ENCODE measurements around the gene CHSY1.
A peak's percentile ranks its signal among the peaks of the same experiment; 100 is the strongest.

CHSY1 gene, protein sequence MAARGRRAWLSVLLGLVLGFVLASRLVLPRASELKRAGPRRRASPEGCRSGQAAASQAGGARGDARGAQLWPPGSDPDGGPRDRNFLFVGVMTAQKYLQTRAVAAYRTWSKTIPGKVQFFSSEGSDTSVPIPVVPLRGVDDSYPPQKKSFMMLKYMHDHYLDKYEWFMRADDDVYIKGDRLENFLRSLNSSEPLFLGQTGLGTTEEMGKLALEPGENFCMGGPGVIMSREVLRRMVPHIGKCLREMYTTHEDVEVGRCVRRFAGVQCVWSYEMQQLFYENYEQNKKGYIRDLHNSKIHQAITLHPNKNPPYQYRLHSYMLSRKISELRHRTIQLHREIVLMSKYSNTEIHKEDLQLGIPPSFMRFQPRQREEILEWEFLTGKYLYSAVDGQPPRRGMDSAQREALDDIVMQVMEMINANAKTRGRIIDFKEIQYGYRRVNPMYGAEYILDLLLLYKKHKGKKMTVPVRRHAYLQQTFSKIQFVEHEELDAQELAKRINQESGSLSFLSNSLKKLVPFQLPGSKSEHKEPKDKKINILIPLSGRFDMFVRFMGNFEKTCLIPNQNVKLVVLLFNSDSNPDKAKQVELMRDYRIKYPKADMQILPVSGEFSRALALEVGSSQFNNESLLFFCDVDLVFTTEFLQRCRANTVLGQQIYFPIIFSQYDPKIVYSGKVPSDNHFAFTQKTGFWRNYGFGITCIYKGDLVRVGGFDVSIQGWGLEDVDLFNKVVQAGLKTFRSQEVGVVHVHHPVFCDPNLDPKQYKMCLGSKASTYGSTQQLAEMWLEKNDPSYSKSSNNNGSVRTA

GRCh38 chr15:101251830-101252820, at the start of gene CHSY1:
Gene CHSY1 (minus strand): TSS chr15:101252048. CDS start chr15:101251456, 592 bp downstream.
- Histone ChIP-seq H3K4me3 (peak within 1 kb of the TSS; percentile 96), H3K27ac (peak within 1 kb of the TSS; percentile 73 to 99)
- DNase-seq (ENCODE audit: low spot score), result peak; percentile 95
- TF ChIP-seq, protein P1, sequence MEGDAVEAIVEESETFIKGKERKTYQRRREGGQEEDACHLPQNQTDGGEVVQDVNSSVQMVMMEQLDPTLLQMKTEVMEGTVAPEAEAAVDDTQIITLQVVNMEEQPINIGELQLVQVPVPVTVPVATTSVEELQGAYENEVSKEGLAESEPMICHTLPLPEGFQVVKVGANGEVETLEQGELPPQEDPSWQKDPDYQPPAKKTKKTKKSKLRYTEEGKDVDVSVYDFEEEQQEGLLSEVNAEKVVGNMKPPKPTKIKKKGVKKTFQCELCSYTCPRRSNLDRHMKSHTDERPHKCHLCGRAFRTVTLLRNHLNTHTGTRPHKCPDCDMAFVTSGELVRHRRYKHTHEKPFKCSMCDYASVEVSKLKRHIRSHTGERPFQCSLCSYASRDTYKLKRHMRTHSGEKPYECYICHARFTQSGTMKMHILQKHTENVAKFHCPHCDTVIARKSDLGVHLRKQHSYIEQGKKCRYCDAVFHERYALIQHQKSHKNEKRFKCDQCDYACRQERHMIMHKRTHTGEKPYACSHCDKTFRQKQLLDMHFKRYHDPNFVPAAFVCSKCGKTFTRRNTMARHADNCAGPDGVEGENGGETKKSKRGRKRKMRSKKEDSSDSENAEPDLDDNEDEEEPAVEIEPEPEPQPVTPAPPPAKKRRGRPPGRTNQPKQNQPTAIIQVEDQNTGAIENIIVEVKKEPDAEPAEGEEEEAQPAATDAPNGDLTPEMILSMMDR (IDR thresholded peaks at IDR 0.05), result no peak

- no peak for DNase-seq (ENCODE audit: low spot score)
- TF ChIP-seq, protein P1 (IDR thresholded peaks at IDR 0.05), result no peak
Measured at GRCh38 chr15:101296418-101297405, 44.9 kb upstream of the CHSY1 start.

DNA sequence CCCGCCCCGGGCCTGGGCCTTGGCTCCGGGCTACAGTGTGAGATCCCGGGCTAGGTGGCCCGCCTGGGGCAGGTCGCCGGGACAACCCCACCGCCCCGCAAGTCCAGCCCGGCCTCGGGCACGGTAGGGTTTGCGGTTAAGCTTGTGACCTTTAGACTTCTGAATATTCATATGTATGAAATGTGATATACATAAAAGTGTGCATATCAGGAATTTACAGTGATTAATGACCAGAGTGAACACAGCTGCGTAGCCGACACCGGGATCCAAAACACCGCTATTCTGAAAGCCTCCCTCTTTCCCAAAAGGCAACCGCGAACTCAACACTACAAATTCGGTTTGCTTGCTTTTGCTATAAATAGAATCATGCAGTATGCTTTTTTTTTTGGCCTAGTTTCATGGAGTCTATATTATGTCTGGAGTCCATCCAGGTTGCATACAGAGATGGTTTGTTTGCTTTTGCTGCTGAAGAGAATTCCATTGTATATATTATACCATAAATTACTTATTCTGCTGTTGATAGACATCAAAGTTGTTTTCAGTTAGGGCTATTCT, 43.8 kb upstream of the CHSY1 start:
- TF ChIP-seq, protein P1 (IDR thresholded peaks at IDR 0.05), result no peak
- DNase-seq (ENCODE audit: low spot score), result no peak

More at GRCh38 chr15:101296418-101297405, 44.9 kb upstream of the CHSY1 start:
- H3K4me3 ChIP-seq, result peak overlapping the region; percentile 74
- no peak overlapping the region for H3K27ac ChIP-seq

DNA sequence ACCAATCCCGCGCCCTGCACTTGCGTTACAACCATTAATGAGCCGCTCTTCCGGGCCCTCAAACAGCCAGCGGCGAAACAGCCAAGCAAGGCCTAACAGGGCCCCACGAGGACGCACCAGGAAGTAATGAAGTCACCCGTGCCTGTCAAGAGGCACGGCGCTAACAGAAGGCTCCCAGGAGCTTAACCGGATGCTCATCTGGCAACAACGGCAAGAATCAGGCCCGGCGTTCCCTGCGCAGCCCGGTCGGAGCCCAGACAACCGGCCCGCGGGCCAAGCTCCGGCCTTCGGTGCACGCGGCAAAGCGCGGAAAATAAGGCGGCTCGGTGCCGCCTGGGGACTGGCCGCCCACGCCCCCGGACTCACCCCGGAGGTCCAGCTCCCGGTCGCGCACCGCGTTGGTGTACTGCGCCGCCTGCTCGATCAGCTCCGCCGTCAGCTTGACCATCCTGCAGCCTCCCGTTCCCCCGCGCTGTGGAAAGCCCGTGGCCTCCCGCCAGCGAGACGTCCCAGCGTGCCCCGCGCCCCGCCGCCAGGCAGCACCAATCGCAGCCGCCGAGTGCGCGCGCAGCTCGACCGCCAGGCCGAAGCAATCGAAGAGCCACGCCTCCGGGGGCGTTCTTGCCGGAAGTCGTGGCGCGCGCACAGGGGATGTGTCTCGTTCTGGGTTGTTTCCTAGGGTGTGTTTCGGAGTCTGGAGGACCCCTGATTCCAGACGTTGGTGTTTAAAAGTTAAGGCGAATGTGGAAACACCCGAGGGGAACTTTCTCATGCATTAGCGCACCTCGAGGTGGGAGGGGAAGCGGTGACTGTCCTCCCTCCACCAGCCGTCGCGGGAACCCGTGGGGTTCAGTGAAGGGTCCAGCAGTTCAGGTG, 43.1 kb upstream of the CHSY1 start, which contains the start of gene SNRPA1:
Gene SNRPA1 (minus strand): TSS at position 518 of the 876 bp plus-strand sequence. CDS start 70 bp downstream, at position 448.
- peak within 1 kb of the TSS; percentile 84 to 97 for H3K27ac ChIP-seq
- peak within 1 kb of the TSS; percentile 74 for H3K4me3 ChIP-seq
- peak; percentile 98 for DNase-seq (ENCODE audit: low spot score)
- TF ChIP-seq, protein P1 (IDR thresholded peaks at IDR 0.05), result no peak

More for the DNA sequence above, 43.8 kb upstream of the CHSY1 start:
- Histone ChIP-seq H3K4me3 (peak overlapping the region; percentile 74), H3K27ac (peak overlapping the region; percentile 84 to 97)

GRCh38 chr15:101293122-101293521, 41.3 kb upstream of the CHSY1 start:
- Histone ChIP-seq H3K27ac (no peak overlapping the region), H3K4me3 (peak overlapping the region; percentile 74)
- TF ChIP-seq, protein P1 (IDR thresholded peaks at IDR 0.05), result no peak
- DNase-seq (ENCODE audit: low spot score), result no peak
